ENCODE measurements around the gene LIN7C.

DNA sequence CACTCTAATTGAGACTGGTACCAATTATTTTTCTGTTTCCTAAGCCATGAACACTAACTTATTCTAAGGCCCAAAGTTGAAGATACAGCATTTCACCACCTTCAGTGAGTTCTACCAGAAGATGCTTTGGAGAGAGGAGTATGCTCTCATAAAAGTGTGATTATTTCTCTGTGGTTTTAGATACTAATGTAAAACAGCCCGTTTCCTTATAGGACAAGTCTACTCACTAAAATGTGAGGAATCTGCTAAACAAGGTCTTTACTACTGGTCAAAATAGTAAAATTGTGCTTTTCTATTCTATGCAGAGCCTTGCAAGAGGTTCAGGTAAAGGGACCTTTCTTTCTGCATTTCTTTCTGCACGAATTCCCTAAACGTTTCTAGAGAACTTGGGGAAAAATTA lies 36.4 kb downstream of the LIN7C start:
- TF ChIP-seq, protein P1, sequence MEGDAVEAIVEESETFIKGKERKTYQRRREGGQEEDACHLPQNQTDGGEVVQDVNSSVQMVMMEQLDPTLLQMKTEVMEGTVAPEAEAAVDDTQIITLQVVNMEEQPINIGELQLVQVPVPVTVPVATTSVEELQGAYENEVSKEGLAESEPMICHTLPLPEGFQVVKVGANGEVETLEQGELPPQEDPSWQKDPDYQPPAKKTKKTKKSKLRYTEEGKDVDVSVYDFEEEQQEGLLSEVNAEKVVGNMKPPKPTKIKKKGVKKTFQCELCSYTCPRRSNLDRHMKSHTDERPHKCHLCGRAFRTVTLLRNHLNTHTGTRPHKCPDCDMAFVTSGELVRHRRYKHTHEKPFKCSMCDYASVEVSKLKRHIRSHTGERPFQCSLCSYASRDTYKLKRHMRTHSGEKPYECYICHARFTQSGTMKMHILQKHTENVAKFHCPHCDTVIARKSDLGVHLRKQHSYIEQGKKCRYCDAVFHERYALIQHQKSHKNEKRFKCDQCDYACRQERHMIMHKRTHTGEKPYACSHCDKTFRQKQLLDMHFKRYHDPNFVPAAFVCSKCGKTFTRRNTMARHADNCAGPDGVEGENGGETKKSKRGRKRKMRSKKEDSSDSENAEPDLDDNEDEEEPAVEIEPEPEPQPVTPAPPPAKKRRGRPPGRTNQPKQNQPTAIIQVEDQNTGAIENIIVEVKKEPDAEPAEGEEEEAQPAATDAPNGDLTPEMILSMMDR (optimal IDR thresholded peaks at IDR 0.05 in 1 of 3, IDR thresholded peaks at IDR 0.05 in 1 of 3, conservative IDR thresholded peaks at IDR 0.05 in 1 of 3; ENCODE audit: extremely low read depth in 1 of 3, insufficient read depth in 2 of 3, low read length in 3 of 3): no peak
- no peak for TF ChIP-seq EZH2 (IDR thresholded peaks at IDR 0.05; ENCODE audit: low read length)

All from keratinocyte (primary cell).